Activated naive CD4-positive, alpha-beta T cell treated with anti-CD3 and anti-CD28 coated beads, Interleukin-2, amount 10 ng/mL, durations not matched to agents 7 days and 5 days (primary cell): ENCODE results near the gene CNR1.

Source experiments
- CTCF ChIA-PET: fragments of 350-600 bp; sonication (Branson Sonifier 250); formaldehyde crosslinking; loops from one replicate; lab custom pipeline; 2021; ENCODE audit warnings: antibody characterized with exemption; lab: Charles Lee
- DNase-seq: peaks from one replicate; pipeline ENCODE4 v3.0.0-alpha.2; 2020
- H3K27ac Mint-ChIP-seq: one replicate; pipeline ENCODE4 v1.8.0; 2021; ENCODE audit warnings: mild to moderate bottlenecking, moderate library complexity, mixed read lengths
- H3K27me3 Mint-ChIP-seq: one replicate; pipeline ENCODE4 v1.8.0; 2021; ENCODE audit warnings: mild to moderate bottlenecking, mixed read lengths
- H3K36me3 Mint-ChIP-seq: one replicate; pipeline ENCODE4 v1.8.0; 2021; ENCODE audit warnings: mixed read lengths
- H3K4me1 Mint-ChIP-seq: one replicate; pipeline ENCODE4 v1.8.0; 2021; ENCODE audit warnings: mixed read lengths
- H3K4me3 Mint-ChIP-seq: one replicate; pipeline ENCODE4 v1.8.0; 2021; ENCODE audit warnings: mild to moderate bottlenecking, moderate library complexity, mixed read lengths
- H3K9me3 Mint-ChIP-seq: one replicate; pipeline ENCODE4 v1.8.0; 2021; ENCODE audit warnings: mixed read lengths

CNR1 gene

DNA sequence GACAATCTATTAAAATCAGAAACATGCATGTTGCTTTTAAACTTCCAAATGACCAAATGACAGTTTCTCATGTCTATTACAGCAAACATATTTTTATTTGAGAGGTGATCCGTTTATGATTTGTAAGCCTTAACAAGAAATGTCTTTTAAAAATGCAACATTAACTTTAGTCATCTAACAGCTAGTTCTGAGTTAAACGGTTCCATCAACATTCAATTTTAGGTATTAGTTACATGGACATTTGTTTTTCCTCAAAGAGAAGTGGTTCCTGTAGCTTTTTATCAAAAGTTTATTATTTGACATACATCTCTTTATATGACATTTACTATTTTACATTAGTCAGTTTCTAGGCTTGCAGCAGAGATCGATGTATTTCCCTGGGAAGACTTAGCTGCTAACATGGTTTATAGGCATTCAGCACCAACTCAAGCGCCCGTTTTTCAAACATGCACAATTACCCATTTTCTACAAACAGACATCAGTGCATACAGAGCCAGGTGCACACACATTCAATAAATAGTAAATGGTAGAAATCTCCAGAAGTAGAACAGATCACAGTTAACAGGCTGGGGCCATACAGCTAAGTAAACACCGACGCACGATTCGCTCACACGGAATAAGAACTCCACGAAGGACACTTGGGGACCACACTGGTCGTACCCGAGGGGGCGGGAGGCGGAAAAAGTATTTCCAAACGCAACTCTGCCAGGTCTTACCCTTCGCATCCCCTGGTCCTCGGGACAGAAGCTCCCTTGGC is 882 bp downstream of the CNR1 start:
- CTCF ChIA-PET: interaction anchor here (0.9 to 1.1 kb wide), 2 partner anchors 616 to 706 kb away, joined by 3 read pairs; no protein-coding TSS in a partner anchor
- Mint-ChIP-seq H3K27ac (no peak overlapping the region), H3K4me3 (peak overlapping the region; percentile 47), H3K36me3 (peaks cover 2% of the 10 kb centered on the region), H3K9me3 (no peaks in the 10 kb centered on the region), H3K27me3 (peaks cover 60% of the 10 kb centered on the region), H3K4me1 (peaks cover 14% of the 10 kb centered on the region)
- DNase-seq: no peak

DNA sequence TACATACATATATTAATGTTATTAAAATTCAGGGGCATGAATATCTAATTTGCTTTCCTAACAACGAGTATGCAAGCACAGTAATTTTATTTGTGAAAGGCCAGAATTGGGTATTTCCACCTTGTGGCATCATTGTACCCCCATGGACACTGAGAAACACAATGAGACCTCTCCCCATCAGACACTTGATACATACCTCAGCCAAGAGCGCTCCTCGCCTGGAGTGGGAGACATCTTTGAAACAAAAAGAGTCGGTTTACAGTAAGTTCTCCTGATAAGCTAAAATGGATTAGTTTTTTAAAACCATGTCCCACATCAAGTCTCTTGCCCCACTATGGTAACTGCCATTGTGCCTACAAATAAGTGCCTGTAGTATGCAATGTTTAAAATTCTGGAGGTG is 2.1 kb downstream of the CNR1 start:
- peaks cover 48% of the 10 kb centered on the region for H3K27me3 Mint-ChIP-seq
- H3K9me3 Mint-ChIP-seq: no peaks in the 10 kb centered on the region
- no peak overlapping the region for H3K27ac Mint-ChIP-seq
- no peak for DNase-seq
- CTCF ChIA-PET: no interaction called here
- H3K36me3 Mint-ChIP-seq: peaks cover 2% of the 10 kb centered on the region
- H3K4me3 Mint-ChIP-seq: no peak overlapping the region
- peaks cover 14% of the 10 kb centered on the region for H3K4me1 Mint-ChIP-seq

DNA sequence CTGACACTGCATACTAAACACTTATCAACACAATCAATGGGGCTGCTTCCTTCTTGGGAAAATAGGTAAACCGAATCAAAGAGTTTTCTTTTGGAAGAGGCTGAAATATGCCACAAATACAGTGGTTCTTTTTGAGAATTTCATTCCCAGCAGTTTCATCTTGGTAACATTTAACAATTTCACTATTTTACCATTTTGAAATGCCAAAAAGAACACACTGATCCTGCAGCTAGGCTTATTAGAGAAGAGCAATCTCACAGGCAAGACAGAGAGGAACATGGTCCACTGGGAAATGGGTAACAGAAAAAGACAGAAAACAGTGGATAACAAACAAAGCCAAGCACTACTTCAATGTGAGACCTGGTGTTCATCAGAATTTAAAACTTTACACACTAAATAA is 2.5 kb downstream of the CNR1 start:
- Mint-ChIP-seq H3K4me1 (peaks cover 14% of the 10 kb centered on the region), H3K27me3 (peaks cover 43% of the 10 kb centered on the region), H3K9me3 (no peaks in the 10 kb centered on the region), H3K4me3 (no peak overlapping the region), H3K27ac (no peak overlapping the region), H3K36me3 (peaks cover 2% of the 10 kb centered on the region)
- no peak for DNase-seq
- CTCF ChIA-PET: no interaction called here

DNA sequence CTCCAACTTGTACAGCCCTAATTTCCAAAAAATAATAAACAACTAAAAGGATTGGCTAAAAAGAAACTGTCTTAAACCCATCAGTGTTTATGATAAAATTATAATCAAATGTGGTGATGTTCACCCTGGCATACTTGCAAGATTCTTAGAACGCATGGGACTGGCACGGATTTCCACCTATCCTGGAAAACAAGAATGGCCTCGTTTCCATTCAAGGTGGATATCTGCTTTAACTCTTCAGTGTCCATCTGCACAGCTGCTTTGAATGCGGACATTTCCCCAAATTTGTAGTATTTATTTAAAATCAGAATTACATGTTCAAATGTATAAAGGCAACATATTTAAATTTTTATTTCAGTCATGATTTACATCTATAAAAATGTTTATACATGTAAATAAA is 4.2 kb downstream of the CNR1 start:
- H3K36me3 Mint-ChIP-seq: no peaks in the 10 kb centered on the region
- H3K4me1 Mint-ChIP-seq: peaks cover 9% of the 10 kb centered on the region
- CTCF ChIA-PET: no interaction called here
- H3K9me3 Mint-ChIP-seq: no peaks in the 10 kb centered on the region
- H3K27me3 Mint-ChIP-seq: peaks cover 26% of the 10 kb centered on the region
- H3K27ac Mint-ChIP-seq: no peak overlapping the region
- no peak overlapping the region for H3K4me3 Mint-ChIP-seq
- DNase-seq: no peak

DNA sequence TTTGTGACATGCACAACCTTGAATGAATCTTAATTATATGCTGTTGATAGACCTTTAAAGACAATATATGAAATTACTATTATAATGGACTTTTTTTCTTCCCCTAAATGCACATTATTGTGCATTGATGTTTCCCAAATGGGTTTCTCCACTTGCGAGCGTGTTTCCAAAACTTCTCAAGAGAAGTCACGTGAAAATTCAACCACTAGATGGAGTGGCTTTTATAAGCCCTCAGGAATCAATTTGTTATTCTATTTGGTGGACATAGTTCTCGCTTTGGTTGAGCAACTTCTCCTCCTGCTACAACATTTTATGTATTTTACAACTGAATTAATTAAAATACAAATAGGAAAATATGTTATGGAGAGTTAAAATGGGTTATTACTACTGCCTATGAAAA is 9.0 kb downstream of the CNR1 start:
- Mint-ChIP-seq H3K27ac (no peak overlapping the region), H3K27me3 (no peaks in the 10 kb centered on the region), H3K9me3 (no peaks in the 10 kb centered on the region), H3K4me1 (no peaks in the 10 kb centered on the region), H3K36me3 (no peaks in the 10 kb centered on the region), H3K4me3 (no peak overlapping the region)
- DNase-seq: no peak
- CTCF ChIA-PET: no interaction called here

DNA sequence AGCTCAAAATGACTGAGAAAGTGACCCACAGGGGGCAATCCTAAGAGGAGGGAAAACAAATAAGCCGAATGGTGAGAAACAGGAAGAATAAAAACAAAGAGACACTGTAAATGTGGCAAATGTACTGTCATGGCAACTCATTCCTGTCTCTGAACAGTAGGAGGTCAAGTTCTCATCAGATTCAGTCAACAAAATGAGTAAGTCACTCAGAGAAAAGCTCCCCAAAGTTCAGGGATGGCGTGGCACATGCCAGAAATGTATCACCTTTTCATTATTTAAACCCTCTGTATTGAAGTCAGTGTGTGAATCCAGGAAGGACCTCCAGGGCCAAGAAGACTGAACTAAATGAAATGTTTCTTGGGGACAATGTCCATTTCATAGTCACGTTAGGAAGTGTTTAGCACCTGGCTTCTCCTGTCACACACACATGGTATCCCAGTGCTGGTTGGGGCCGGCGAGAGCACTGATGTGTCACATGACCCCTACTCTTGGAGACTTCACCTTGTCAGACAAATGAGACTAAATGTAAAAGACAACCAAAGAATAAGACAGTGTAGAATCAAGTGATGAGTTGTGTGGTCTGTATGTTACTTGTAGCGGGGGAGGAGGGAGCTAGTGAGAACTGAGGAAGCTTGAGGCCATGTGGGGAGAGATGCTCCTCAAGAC is 20.7 kb downstream of the CNR1 start:
- H3K9me3 Mint-ChIP-seq: no peaks in the 10 kb centered on the region
- H3K4me3 Mint-ChIP-seq: no peak overlapping the region
- H3K4me1 Mint-ChIP-seq: no peaks in the 10 kb centered on the region
- CTCF ChIA-PET: no interaction called here
- no peaks in the 10 kb centered on the region for H3K36me3 Mint-ChIP-seq
- DNase-seq: no peak
- no peak overlapping the region for H3K27ac Mint-ChIP-seq
- H3K27me3 Mint-ChIP-seq: no peaks in the 10 kb centered on the region

DNA sequence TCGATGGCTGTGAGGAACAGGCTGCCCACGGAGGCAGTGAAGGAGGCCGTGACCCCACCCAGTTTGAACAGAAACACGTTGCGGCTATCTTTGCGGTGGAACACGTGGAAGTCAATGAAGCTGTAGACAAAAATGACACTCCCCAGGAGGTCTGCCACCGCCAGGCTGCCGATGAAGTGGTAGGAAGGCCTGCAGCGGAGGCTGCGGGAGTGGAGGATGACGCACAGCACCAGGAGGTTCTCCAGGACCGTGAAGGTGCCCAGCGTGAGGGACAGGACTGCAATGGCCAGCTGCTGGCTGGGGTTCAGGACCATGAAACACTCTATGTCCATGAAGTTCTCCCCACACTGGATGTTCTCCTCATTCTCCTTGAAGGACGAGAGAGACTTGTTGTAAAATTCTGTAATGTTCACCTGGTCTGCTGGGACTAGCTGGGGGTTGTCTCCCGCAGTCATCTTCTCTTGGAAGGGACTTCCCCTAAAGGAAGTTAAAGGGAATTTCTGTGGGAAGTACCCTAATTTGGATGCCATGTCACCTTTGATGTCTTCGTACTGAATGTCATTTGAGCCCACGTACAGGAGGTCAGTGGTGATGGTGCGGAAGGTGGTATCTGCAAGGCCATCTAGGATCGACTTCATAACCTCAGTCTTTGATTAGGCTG is 21.4 kb downstream of the CNR1 start:
- H3K27me3 Mint-ChIP-seq: no peaks in the 10 kb centered on the region
- H3K4me3 Mint-ChIP-seq: no peak overlapping the region
- H3K36me3 Mint-ChIP-seq: no peaks in the 10 kb centered on the region
- no peak overlapping the region for H3K27ac Mint-ChIP-seq
- no peaks in the 10 kb centered on the region for H3K9me3 Mint-ChIP-seq
- no peak for DNase-seq
- CTCF ChIA-PET: no interaction called here
- H3K4me1 Mint-ChIP-seq: no peaks in the 10 kb centered on the region

DNA sequence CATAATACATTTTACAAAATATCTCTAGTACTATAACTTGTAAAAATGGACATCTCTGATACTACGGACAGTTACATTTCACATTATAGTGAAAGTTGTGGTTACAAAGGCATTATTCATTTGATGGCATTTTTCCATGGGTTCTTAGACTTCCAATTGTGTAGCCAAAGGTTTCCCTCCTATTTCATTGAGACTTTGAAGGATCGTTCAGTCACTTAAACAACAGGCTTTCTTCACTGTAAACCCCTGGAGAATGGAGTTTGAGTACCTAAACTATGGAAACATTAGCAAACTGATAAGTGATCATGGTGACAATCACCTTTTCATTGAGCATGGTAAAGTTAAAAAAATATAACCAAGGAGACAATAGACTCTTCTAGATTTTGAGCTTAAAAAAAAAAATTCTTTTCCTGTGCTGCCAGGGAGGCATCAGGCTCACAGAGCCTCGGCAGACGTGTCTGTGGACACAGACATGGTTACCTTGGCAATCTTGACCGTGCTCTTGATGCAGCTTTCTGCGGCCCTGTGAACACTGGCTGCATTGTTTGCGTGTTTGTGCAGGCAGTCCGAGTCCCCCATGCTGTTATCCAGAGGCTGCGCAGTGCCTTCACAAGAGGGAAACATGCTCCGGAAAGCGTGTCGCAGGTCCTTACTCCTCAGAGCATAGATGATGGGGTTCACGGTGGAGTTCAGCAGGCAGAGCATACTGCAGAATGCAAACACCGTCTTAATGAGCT is 22.6 kb downstream of the CNR1 start:
- no peak for DNase-seq
- Mint-ChIP-seq H3K27ac (no peak overlapping the region), H3K36me3 (no peaks in the 10 kb centered on the region), H3K27me3 (no peaks in the 10 kb centered on the region), H3K4me3 (no peak overlapping the region), H3K9me3 (no peaks in the 10 kb centered on the region), H3K4me1 (no peaks in the 10 kb centered on the region)
- CTCF ChIA-PET: no interaction called here

DNA sequence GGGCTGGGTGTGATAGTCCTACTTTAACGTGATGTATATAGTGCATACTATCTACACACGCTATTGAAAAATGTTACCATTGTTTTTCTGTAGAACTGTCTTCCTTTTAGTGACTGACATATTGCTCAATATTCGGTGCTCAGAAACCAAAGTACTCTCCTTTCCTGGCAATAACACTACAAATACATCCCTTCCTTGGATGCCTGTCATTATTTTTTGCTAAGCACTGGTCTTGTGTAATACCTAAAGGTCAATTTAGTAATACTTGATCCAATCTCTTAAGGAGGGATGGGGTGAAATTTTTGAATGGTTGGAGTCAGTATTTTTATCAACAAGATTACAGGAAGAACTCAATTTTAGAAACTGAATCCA is 23.9 kb downstream of the CNR1 start:
- Mint-ChIP-seq H3K4me3 (no peak overlapping the region), H3K27me3 (no peaks in the 10 kb centered on the region), H3K36me3 (no peaks in the 10 kb centered on the region), H3K27ac (no peak overlapping the region), H3K9me3 (no peaks in the 10 kb centered on the region), H3K4me1 (no peaks in the 10 kb centered on the region)
- CTCF ChIA-PET: no interaction called here
- no peak for DNase-seq

DNA sequence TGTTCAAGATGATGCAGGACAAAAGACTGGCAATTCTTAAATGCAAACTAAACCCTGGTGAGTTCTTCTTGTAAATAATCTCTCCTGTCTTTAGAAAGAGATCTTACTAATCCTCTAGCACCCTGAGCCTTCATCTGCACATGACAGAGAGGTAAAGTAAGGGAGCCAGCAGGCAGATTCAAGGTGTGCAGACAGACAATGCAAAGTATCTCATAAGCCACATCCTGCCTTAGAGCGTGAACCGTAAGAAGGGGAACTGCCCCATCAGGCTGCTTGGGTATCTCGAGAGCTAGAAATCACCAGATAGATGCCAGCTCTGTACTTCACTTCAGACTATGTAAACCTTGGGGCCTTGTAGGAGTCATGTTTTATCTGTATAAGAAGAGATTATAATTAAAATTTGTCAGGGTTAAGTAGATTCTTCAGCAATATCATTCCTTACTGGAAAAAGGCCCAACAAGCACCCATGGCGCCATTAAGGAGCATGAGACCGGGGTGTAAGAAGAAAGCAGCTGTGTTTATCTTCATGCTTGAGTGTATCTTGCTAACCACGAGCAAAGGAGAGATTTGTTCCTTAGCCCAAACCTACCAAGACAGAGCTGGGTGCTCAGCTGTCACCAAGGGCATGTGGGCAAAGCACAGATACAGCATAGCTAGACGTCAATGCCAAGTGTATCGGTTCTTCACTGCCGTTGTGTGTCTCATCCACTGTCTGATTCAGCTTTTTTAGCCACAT is 24.4 kb downstream of the CNR1 start:
- no peaks in the 10 kb centered on the region for H3K4me1 Mint-ChIP-seq
- H3K27me3 Mint-ChIP-seq: no peaks in the 10 kb centered on the region
- H3K27ac Mint-ChIP-seq: no peak overlapping the region
- no peaks in the 10 kb centered on the region for H3K9me3 Mint-ChIP-seq
- CTCF ChIA-PET: no interaction called here
- H3K4me3 Mint-ChIP-seq: no peak overlapping the region
- DNase-seq: no peak
- H3K36me3 Mint-ChIP-seq: no peaks in the 10 kb centered on the region

DNA sequence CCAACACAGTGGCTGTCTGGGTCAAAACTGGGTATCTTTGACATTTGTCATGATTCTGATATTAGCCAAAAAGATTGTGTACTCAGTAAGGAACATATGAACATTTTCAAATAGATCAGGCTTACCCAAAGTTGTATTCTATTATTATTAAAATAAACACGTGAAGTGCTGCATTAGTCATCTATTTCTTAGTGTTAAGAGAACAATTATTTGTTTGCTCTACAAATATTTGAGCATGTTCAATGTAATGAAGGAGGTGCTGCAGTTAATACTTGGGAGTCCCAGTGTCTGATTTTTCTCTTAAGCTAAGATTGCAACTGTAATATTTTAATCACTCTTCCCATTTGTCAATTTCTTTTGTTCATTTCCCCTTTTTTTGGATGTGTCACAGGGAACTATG is 28.2 kb downstream of the CNR1 start:
- DNase-seq: no peak
- Mint-ChIP-seq H3K9me3 (no peaks in the 10 kb centered on the region), H3K4me1 (no peaks in the 10 kb centered on the region), H3K27ac (no peak overlapping the region), H3K4me3 (no peak overlapping the region), H3K36me3 (no peaks in the 10 kb centered on the region), H3K27me3 (no peaks in the 10 kb centered on the region)
- CTCF ChIA-PET: no interaction called here

DNA sequence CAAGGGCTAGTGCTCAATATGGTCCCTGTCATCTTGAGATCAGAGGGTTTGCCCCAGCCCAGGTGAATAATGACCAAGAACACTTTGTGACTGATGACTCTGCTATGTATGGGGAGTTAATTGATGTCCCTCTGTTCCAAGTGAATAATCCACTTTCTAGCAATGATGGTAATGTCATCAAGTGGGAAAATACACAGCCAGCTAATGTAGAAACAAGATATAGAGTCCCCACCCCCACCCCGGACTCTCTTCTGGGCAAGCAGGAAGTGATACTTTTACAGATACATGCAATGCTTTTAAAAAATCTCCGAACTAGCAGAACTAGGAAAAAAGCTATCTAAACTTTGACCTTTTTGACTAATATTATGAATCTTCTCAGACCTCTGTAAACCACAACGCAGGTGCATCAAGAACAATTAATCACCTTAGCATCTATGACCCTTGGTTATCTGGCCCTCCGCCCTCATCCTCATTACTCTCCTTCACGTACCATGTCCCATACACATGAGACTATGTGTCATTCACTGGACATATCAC is 30.5 kb downstream of the CNR1 start:
- no peaks in the 10 kb centered on the region for H3K4me1 Mint-ChIP-seq

DNA sequence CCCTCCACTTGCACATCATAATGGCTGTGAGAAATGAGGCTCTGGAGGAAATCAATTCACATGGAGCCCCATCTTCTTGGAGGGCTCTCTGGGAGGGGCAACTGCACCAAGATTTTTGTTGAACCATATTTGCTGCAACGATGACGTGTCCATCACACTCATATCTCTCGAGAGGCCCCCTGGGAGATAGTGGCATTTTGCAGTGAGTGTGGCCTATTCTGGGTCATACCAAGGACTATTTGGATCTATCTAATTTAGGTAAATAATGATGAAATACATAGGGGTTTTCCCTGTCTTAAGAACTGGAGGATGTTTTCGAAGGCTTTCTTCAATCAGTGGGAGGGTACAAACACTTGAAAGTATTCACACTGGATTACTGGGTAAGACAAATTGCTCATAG is 31.6 kb downstream of the CNR1 start:
- no peaks in the 10 kb centered on the region for H3K9me3 Mint-ChIP-seq
- no peak overlapping the region for H3K4me3 Mint-ChIP-seq
- CTCF ChIA-PET: no interaction called here
- no peaks in the 10 kb centered on the region for H3K27me3 Mint-ChIP-seq
- H3K4me1 Mint-ChIP-seq: no peaks in the 10 kb centered on the region
- no peak overlapping the region for H3K27ac Mint-ChIP-seq
- no peak for DNase-seq
- no peaks in the 10 kb centered on the region for H3K36me3 Mint-ChIP-seq

More for the DNA sequence above, 30.5 kb downstream of the CNR1 start:
- no peaks in the 10 kb centered on the region for H3K36me3 Mint-ChIP-seq
- H3K4me3 Mint-ChIP-seq: no peak overlapping the region
- H3K27ac Mint-ChIP-seq: no peak overlapping the region
- no peaks in the 10 kb centered on the region for H3K27me3 Mint-ChIP-seq
- DNase-seq: no peak
- CTCF ChIA-PET: no interaction called here
- H3K9me3 Mint-ChIP-seq: no peaks in the 10 kb centered on the region

DNA sequence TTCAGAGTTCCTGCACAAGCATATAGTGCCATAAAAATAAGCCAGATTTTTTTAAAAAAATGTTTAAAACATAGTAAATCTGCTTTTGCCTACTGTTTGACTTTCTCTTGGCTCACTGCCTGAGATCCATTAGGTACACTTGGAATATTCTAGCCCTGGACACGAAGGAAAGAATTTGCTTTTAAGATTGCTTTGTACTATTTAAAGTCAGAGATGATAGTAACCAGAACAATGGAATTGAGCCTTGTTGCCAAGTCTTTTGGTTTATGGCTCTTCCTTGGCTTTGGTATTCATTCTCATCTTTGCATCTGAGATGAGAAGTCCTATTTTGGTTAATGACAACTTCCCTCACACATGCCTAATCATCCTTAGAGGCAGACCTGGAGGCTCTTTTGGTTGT is 32.4 kb downstream of the CNR1 start:
- CTCF ChIA-PET: no interaction called here
- Mint-ChIP-seq H3K27ac (no peak overlapping the region), H3K27me3 (no peaks in the 10 kb centered on the region), H3K4me1 (no peaks in the 10 kb centered on the region), H3K9me3 (no peaks in the 10 kb centered on the region), H3K4me3 (no peak overlapping the region), H3K36me3 (no peaks in the 10 kb centered on the region)
- no peak for DNase-seq
